GM18907 (cell line): Measurements from ENCODE around the gene ACVR1B.

Experiments used
- ATAC-seq: cut with Tn5 transposase; IDR thresholded peaks from one replicate; pipeline ENCODE4 v1.9.1; 2021; ENCODE audit warnings: mild to moderate bottlenecking, moderate library complexity; ENCODE audit not compliant: unreplicated experiment

ACVR1B gene

GRCh38 chr12:52042706-52043385, 91.3 kb downstream of the ACVR1B start:
- ATAC-seq: no peak

- no peak for ATAC-seq
These were observed 92.1 kb downstream of the ACVR1B start for GRCh38 chr12:52043386-52044212.

GRCh38 chr12:52044292-52044983, 92.9 kb downstream of the ACVR1B start:
- ATAC-seq: no peak

GRCh38 chr12:52045794-52046199, 94.3 kb downstream of the ACVR1B start:
- ATAC-seq: no peak
